Kidney (tissue), 14 donors: ENCODE data around the gene SLC22A17. TPM values are rescaled to one million over a fixed set of nuclear protein-coding genes. Genes with fewer than 3 reads are reported as not detected.
A peak's percentile ranks its signal among the peaks of the same experiment; 100 is the strongest.

Source experiments
- DNase-seq, 5 donors: peaks; one replicate each; pipeline ENCODE4 v3.0.0-alpha.2; 2013 to 2020
- FAIRE-seq: peaks from 2 replicates; lab custom pipeline; 2012; peaks lifted over from hg19 to GRCh38; lab: Jason Lieb, UNC
- H3K27ac ChIP-seq, 2 donors: one replicate each; pipeline ENCODE4 v1.7.0; 2013; ENCODE audit warnings: low read depth in 2 of 2, low read length in 2 of 2, inconsistent platforms in 1 of 2
- H3K27me3 ChIP-seq: one replicate; pipeline ENCODE4 v1.7.1; 2013; ENCODE audit warnings: low read length, inconsistent platforms; ENCODE audit not compliant: control insufficient read depth, insufficient read depth
- H3K36me3 ChIP-seq, 3 donors: one replicate each; pipeline versions ENCODE4 v1.7.0 to v1.7.1; 2013; ENCODE audit warnings: low read length in 3 of 3, control low read depth in 1 of 3, inconsistent platforms in 1 of 3; ENCODE audit not compliant: insufficient read depth in 3 of 3, control insufficient read depth in 2 of 3
- H3K4me1 ChIP-seq, 3 donors: one replicate each; pipeline versions ENCODE4 v1.7.0 to v1.7.1; 2013; ENCODE audit warnings: low read length in 3 of 3, inconsistent platforms in 1 of 3, low read depth in 1 of 3; ENCODE audit not compliant: control insufficient read depth in 2 of 3, insufficient read depth in 2 of 3
- H3K4me3 ChIP-seq, 3 donors: one replicate each; pipeline versions ENCODE4 v1.7.0 to v1.8.1; 2013; ENCODE audit warnings: low read length in 3 of 3, control low read depth in 1 of 3, inconsistent platforms in 1 of 3
- H3K9ac ChIP-seq, 3 donors: one replicate each; pipeline versions ENCODE4 v1.7.0 to v1.7.1; 2013; ENCODE audit warnings: low read length in 3 of 3, control low read depth in 1 of 3, inconsistent platforms in 1 of 3
- H3K9me3 ChIP-seq, 3 donors: one replicate each; pipeline versions ENCODE4 v1.7.0 to v1.7.1; 2013; ENCODE audit warnings: low read length in 3 of 3, control low read depth in 1 of 3, inconsistent platforms in 1 of 3; ENCODE audit not compliant: control insufficient read depth in 2 of 3, insufficient read depth in 1 of 3
- CTCF ChIP-seq: IDR thresholded peaks from 3 replicates; pipeline ENCODE4 v1.5.1; 2012; ENCODE audit warnings: mild to moderate bottlenecking, moderate library complexity, borderline replicate concordance; ENCODE audit not compliant: insufficient read depth; ENCODE audit errors: extremely low read depth
- intact Hi-C: fragments of 100-400 bp; cut with DNase I; formaldehyde crosslinking; loops from one replicate; pipeline ENCODE4 v1.11.1; 2022
- polyA plus RNA-seq: library from polyadenylated mRNA; stranded (reverse); fragments of 350-450 nt; fragmentation: Illumina TruSeq; extraction: RNeasy Lipid Tissue Mini Kit (QIAGEN cat#74804); gene quantifications from one replicate; pipeline ENCODE4 v1.2.3, GENCODE V29; 2014; ENCODE audit warnings: low read depth, low replicate concordance; ENCODE audit not compliant: insufficient read depth
- total RNA-seq: library from RNA; stranded (reverse); fragmentation: NEBNext Ultra II Directional; extraction: Animal tissue kit (Norgen Biotek cat#: 25700); gene quantifications from one replicate; pipeline ENCODE4 v1.2.1, GENCODE V29; 2021
- donor health status: control.
- donor health status: control.
- donor health status: control.
- donor health status: control.
- donor health status: control.
- donor health status: DM: yes; HTN: yes; CAD: no.
- donor health status: Normal renal cell carcinoma (clear cell type).

Gene SLC22A17
- total and polyA plus RNA-seq, 2 donors from 2014 or later: 35.3 to 61.2 TPM

GRCh38 chr14:23320584-23321571 is 31.8 kb downstream of the SLC22A17 start, which contains the start of gene PABPN1:
Gene PABPN1, plus strand, starts transcription at chr14:23321457. Its CDS starts 13 bp downstream, at chr14:23321470.
- intact Hi-C loops: no loop called here
- H3K27ac ChIP-seq: peak within 1 kb of the TSS; percentile 92 to 98
- H3K36me3 ChIP-seq: peaks cover 9 to 25% (median 10%) of the 10 kb centered on the region in 3 donors
- DNase-seq: peak; percentile 99 to 100 (median 100)
- peak within 1 kb of the TSS; percentile 89 to 100 (median 96) for H3K4me3 ChIP-seq
- FAIRE-seq: peak; percentile 98
- TF ChIP-seq CTCF: peak; percentile 3
- no peaks in the 10 kb centered on the region for H3K27me3 ChIP-seq
- H3K9me3 ChIP-seq: no peaks in the 10 kb centered on the region
- H3K4me1 ChIP-seq: peaks cover 3 to 19% (median 16%) of the 10 kb centered on the region in 3 donors
- peak within 1 kb of the TSS; percentile 84 to 98 (median 95) for H3K9ac ChIP-seq

- Histone ChIP-seq H3K4me3 (peak overlapping the region; percentile 73 to 84 (median 77)), H3K9ac (peak overlapping the region in 2 of 3 donors; percentile 75 to 80), H3K27me3 (no peaks in the 10 kb centered on the region), H3K36me3 (peaks cover 9 to 24% (median 10%) of the 10 kb centered on the region in 3 donors), H3K27ac (peak overlapping the region; percentile 92 to 98), H3K9me3 (no peaks in the 10 kb centered on the region), H3K4me1 (peaks cover 3 to 19% (median 16%) of the 10 kb centered on the region in 3 donors)
- no peak for DNase-seq
- FAIRE-seq: no peak
- TF ChIP-seq CTCF: no peak
- intact Hi-C loops: no loop called here
Observed at GRCh38 chr14:23319746-23320583, 32.7 kb downstream of the SLC22A17 start.

- H3K27ac ChIP-seq: no peak overlapping the region
- no peak overlapping the region for H3K4me3 ChIP-seq
- DNase-seq: no peak
- H3K36me3 ChIP-seq: peaks cover 0 to 3% (median 0%) of the 10 kb centered on the region in 3 donors
- no peak for TF ChIP-seq CTCF
- peaks cover 0 to 5% (median 0%) of the 10 kb centered on the region in 3 donors for H3K4me1 ChIP-seq
- no peak for FAIRE-seq
- H3K27me3 ChIP-seq: no peaks in the 10 kb centered on the region
- no peak overlapping the region for H3K9ac ChIP-seq
- no peaks in the 10 kb centered on the region for H3K9me3 ChIP-seq
- intact Hi-C loops: no loop called here
Observed at GRCh38 chr14:23316300-23316699, 36.4 kb downstream of the SLC22A17 start.
